GM12878 (cell line): Measurements from ENCODE around the gene CACNA2D3.

Source experiments
- BHLHE40 ChIP-seq, 2 experiments: fragments of 450-650 bp in 1 of 2; IDR thresholded peaks; 2 replicates each; pipeline ENCODE4 v1.6.1; 2011 to 2017; ENCODE audit warnings: low read depth in 2 of 2, borderline replicate concordance in 1 of 2, improper control_type of control experiment in 1 of 2, low read length in 1 of 2, mild to moderate bottlenecking in 1 of 2
- EZH2 ChIP-seq: IDR thresholded peaks from 2 replicates; pipeline ENCODE4 v1.6.1; 2012; ENCODE audit warnings: low read depth, mild to moderate bottlenecking, control low read depth, inconsistent platforms, low read length, borderline replicate concordance; ENCODE audit not compliant: control insufficient read depth
- IRF4 ChIP-seq: IDR thresholded peaks from 2 replicates; pipeline ENCODE4 v1.6.1; 2011; ENCODE audit warnings: low read depth, low read length
- JUND ChIP-seq: IDR thresholded peaks from 2 replicates; pipeline ENCODE4 v1.6.1; 2012; ENCODE audit warnings: low read depth, mild to moderate bottlenecking, low read length, improper control_type of control experiment, moderate library complexity
- NFIC ChIP-seq: IDR thresholded peaks from 2 replicates; pipeline ENCODE4 v1.6.1; 2012; ENCODE audit warnings: low read depth, mild to moderate bottlenecking, inconsistent platforms, low read length, moderate library complexity
- NR2F1 ChIP-seq: fragments of 450-650 bp; conservative IDR thresholded peaks from 2 replicates; pipeline ENCODE4 v1.6.1; 2017; ENCODE audit warnings: mild to moderate bottlenecking
- POLR2A ChIP-seq: IDR thresholded peaks from 2 replicates; pipeline ENCODE4 v1.6.1; 2011; ENCODE audit warnings: low read depth, mild to moderate bottlenecking, low read length
- POLR2AphosphoS5 ChIP-seq: IDR thresholded peaks from 2 replicates; pipeline ENCODE4 v1.6.1; 2011; ENCODE audit warnings: mild to moderate bottlenecking, low read length, inconsistent platforms
- ZNF217 ChIP-seq: fragments of 450-650 bp; IDR thresholded peaks from 2 replicates; pipeline ENCODE4 v1.6.1; 2017; ENCODE audit warnings: antibody characterized with exemption, mild to moderate bottlenecking
- ZNF24 ChIP-seq: fragments of 450-650 bp; IDR thresholded peaks from 2 replicates; pipeline ENCODE4 v1.6.1; 2017; ENCODE audit warnings: antibody characterized with exemption, mild to moderate bottlenecking
- ZNF384 ChIP-seq: IDR thresholded peaks from 2 replicates; pipeline ENCODE4 v1.6.1; 2012; ENCODE audit warnings: low read depth, mild to moderate bottlenecking, low read length, improper control_type of control experiment, borderline replicate concordance
- TF ChIP-seq, protein P1 (sequence below), 3 experiments: IDR thresholded peaks in 2 of 3; conservative IDR thresholded peaks in 1 of 3; 2 replicates each; pipeline ENCODE4 v1.5.1; 2011; ENCODE audit warnings: low read depth in 3 of 3, low read length in 3 of 3, mild to moderate bottlenecking in 3 of 3, control low read depth in 2 of 3, moderate library complexity in 2 of 3, inconsistent platforms in 1 of 3, mixed read lengths in 1 of 3; ENCODE audit not compliant: control insufficient read depth in 2 of 3, insufficient read depth in 1 of 3; ENCODE audit errors: extremely low read depth in 1 of 3
- TF ChIP-seq, protein P2 (sequence below): IDR thresholded peaks from 2 replicates; pipeline ENCODE4 v1.6.1; 2011; ENCODE audit warnings: low read depth, low read length, improper control_type of control experiment, borderline replicate concordance

DNA sequence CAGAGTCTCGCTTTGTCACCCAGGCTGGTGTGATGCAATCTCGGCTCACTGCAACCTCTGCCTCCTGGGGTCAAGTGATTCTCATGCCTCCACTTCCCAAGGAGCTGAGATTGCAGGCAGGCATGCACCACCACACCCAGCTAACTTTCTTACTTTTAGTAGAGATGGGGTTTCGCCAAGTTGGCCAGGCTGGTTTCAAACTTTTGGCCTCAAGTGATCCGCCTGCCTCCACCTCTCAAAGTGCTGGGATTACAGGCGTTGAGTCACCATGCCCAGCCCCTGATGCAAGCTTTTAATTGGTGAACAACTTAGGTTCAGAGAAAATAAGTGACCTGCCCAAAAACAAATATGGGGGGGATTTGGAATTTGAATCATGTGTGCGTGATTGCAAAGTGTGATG, 559.4 kb downstream of the CACNA2D3 start:
- no peak for TF ChIP-seq IRF4
- TF ChIP-seq ZNF384, result no peak
- no peak for TF ChIP-seq ZNF217
- TF ChIP-seq NR2F1, result no peak
- TF ChIP-seq EZH2, result no peak
- no peak for TF ChIP-seq POLR2AphosphoS5
- no peak for TF ChIP-seq NFIC
- TF ChIP-seq POLR2A, result no peak
- TF ChIP-seq ZNF24, result no peak
- no peak for TF ChIP-seq BHLHE40 (IDR thresholded peaks at IDR 0.05; ENCODE audit: borderline replicate concordance in 1 of 2, low read depth in 2 of 2, low read length in 1 of 2)
- TF ChIP-seq, protein P1, sequence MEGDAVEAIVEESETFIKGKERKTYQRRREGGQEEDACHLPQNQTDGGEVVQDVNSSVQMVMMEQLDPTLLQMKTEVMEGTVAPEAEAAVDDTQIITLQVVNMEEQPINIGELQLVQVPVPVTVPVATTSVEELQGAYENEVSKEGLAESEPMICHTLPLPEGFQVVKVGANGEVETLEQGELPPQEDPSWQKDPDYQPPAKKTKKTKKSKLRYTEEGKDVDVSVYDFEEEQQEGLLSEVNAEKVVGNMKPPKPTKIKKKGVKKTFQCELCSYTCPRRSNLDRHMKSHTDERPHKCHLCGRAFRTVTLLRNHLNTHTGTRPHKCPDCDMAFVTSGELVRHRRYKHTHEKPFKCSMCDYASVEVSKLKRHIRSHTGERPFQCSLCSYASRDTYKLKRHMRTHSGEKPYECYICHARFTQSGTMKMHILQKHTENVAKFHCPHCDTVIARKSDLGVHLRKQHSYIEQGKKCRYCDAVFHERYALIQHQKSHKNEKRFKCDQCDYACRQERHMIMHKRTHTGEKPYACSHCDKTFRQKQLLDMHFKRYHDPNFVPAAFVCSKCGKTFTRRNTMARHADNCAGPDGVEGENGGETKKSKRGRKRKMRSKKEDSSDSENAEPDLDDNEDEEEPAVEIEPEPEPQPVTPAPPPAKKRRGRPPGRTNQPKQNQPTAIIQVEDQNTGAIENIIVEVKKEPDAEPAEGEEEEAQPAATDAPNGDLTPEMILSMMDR (IDR thresholded peaks at IDR 0.05 in 2 of 3, conservative IDR thresholded peaks at IDR 0.05 in 1 of 3; ENCODE audit: control insufficient read depth in 2 of 3, extremely low read depth in 1 of 3, insufficient read depth in 1 of 3, low read depth in 3 of 3, low read length in 3 of 3), result no peak
- TF ChIP-seq, protein P2, sequence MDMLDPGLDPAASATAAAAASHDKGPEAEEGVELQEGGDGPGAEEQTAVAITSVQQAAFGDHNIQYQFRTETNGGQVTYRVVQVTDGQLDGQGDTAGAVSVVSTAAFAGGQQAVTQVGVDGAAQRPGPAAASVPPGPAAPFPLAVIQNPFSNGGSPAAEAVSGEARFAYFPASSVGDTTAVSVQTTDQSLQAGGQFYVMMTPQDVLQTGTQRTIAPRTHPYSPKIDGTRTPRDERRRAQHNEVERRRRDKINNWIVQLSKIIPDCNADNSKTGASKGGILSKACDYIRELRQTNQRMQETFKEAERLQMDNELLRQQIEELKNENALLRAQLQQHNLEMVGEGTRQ, result no peak
- TF ChIP-seq JUND, result no peak
